Liver (tissue), 9 donors: Measurements from ENCODE around the gene GREM2. TPM values are rescaled to one million over a fixed set of nuclear protein-coding genes. Genes with fewer than 3 reads are reported as not detected.

Source experiments
- DNase-seq: peaks from one replicate; pipeline ENCODE4 v3.0.0-alpha.2; 2017; ENCODE audit warnings: low spot score
- H3K27ac ChIP-seq, 2 donors: one replicate each; pipeline ENCODE4 v1.7.0; 2013; ENCODE audit warnings: inconsistent platforms in 2 of 2, low read length in 2 of 2, control low read depth in 1 of 2, low read depth in 1 of 2, mild to moderate bottlenecking in 1 of 2
- H3K27me3 ChIP-seq, 4 donors: one replicate each; pipeline versions ENCODE4 v1.6.1 to v1.7.0; 2013; ENCODE audit warnings: low read length in 3 of 4, inconsistent platforms in 1 of 4, mild to moderate bottlenecking in 1 of 4, moderate library complexity in 1 of 4; ENCODE audit not compliant: control insufficient read depth in 4 of 4, insufficient read depth in 4 of 4
- H3K36me3 ChIP-seq, 4 donors: one replicate each; pipeline versions ENCODE4 v1.6.1 to v1.7.0; 2013; ENCODE audit warnings: low read length in 3 of 4, mild to moderate bottlenecking in 3 of 4, low read depth in 1 of 4, moderate library complexity in 1 of 4; ENCODE audit not compliant: control insufficient read depth in 4 of 4, insufficient read depth in 3 of 4
- H3K4me1 ChIP-seq, 4 donors: one replicate each; pipeline versions ENCODE4 v1.6.1 to v1.7.0; 2013; ENCODE audit warnings: low read length in 3 of 4, mild to moderate bottlenecking in 3 of 4, moderate library complexity in 1 of 4; ENCODE audit not compliant: control insufficient read depth in 4 of 4, insufficient read depth in 4 of 4
- H3K4me3 ChIP-seq, 3 donors: one replicate each; pipeline versions ENCODE4 v1.6.1 to v1.7.0; 2013; ENCODE audit warnings: low read length in 3 of 3, control low read depth in 1 of 3, low read depth in 1 of 3, mild to moderate bottlenecking in 1 of 3
- H3K9ac ChIP-seq, 2 donors: one replicate each; pipeline ENCODE4 v1.7.0; 2013; ENCODE audit warnings: low read length in 2 of 2, mild to moderate bottlenecking in 2 of 2, moderate library complexity in 2 of 2, control low read depth in 1 of 2, low read depth in 1 of 2
- H3K9me3 ChIP-seq, 4 donors: one replicate each; pipeline versions ENCODE4 v1.6.1 to v1.7.0; 2013; ENCODE audit warnings: low read length in 3 of 4; ENCODE audit not compliant: control insufficient read depth in 4 of 4
- ATF3 ChIP-seq: IDR thresholded peaks from 2 replicates; pipeline ENCODE4 v1.6.1; 2016; ENCODE audit warnings: antibody characterized with exemption
- CTCF ChIP-seq: fragments of 150-350 bp; IDR thresholded peaks from 2 replicates; pipeline ENCODE4 v1.5.1; 2017; ENCODE audit warnings: improper control_type of control experiment, low read depth, low read length; ENCODE audit not compliant: missing input control
- EGR1 ChIP-seq, 2 donors: IDR thresholded peaks; 2 replicates each; pipeline ENCODE4 v1.6.1; 2016 to 2018; ENCODE audit warnings: antibody characterized with exemption in 2 of 2, low read depth in 2 of 2
- FOXA1 ChIP-seq: IDR thresholded peaks from 2 replicates; pipeline ENCODE4 v1.6.1; 2016; ENCODE audit warnings: antibody characterized with exemption
- FOXA2 ChIP-seq: IDR thresholded peaks from 2 replicates; pipeline ENCODE4 v1.6.1; 2016; ENCODE audit warnings: antibody characterized with exemption
- GABPA ChIP-seq, 2 donors: IDR thresholded peaks in 1 of 2; conservative IDR thresholded peaks in 1 of 2; 2 replicates each; pipeline ENCODE4 v1.6.1; 2016; ENCODE audit warnings: antibody characterized with exemption in 2 of 2, mild to moderate bottlenecking in 1 of 2, moderate library complexity in 1 of 2
- HNF4A ChIP-seq, 2 donors: conservative IDR thresholded peaks; 2 replicates each; pipeline ENCODE4 v1.6.1; 2016; ENCODE audit warnings: antibody characterized with exemption in 2 of 2, mild to moderate bottlenecking in 2 of 2
- HNF4G ChIP-seq: IDR thresholded peaks from 2 replicates; pipeline ENCODE4 v1.6.1; 2016; ENCODE audit warnings: antibody characterized with exemption
- JUND ChIP-seq, 2 donors: IDR thresholded peaks; 2 replicates each; pipeline ENCODE4 v1.6.1; 2016; ENCODE audit warnings: antibody characterized with exemption in 2 of 2
- MAX ChIP-seq: IDR thresholded peaks from 2 replicates; pipeline ENCODE4 v1.6.1; 2016; ENCODE audit warnings: antibody characterized with exemption
- NR2F2 ChIP-seq: IDR thresholded peaks from 2 replicates; pipeline ENCODE4 v1.6.1; 2016; ENCODE audit warnings: antibody characterized with exemption
- RAD21 ChIP-seq, 2 donors: IDR thresholded peaks; 2 replicates each; pipeline ENCODE4 v1.6.1; 2016; ENCODE audit warnings: antibody characterized with exemption in 2 of 2, mild to moderate bottlenecking in 2 of 2
- REST ChIP-seq: IDR thresholded peaks from 2 replicates; pipeline ENCODE4 v1.6.1; 2016; ENCODE audit warnings: antibody characterized with exemption, mild to moderate bottlenecking
- RXRA ChIP-seq, 2 donors: IDR thresholded peaks; 2 replicates each; pipeline ENCODE4 v1.6.1; 2017 to 2018; ENCODE audit warnings: antibody characterized with exemption in 2 of 2, mild to moderate bottlenecking in 1 of 2
- SP1 ChIP-seq: IDR thresholded peaks from 2 replicates; pipeline ENCODE4 v1.6.1; 2018; ENCODE audit warnings: antibody characterized with exemption, mild to moderate bottlenecking
- TAF1 ChIP-seq: conservative IDR thresholded peaks from 2 replicates; pipeline ENCODE4 v1.6.1; 2016; ENCODE audit warnings: antibody characterized with exemption, mild to moderate bottlenecking
- YY1 ChIP-seq: IDR thresholded peaks from 2 replicates; pipeline ENCODE4 v1.6.1; 2016; ENCODE audit warnings: antibody characterized with exemption, mild to moderate bottlenecking
- ZBTB33 ChIP-seq: IDR thresholded peaks from 2 replicates; pipeline ENCODE4 v1.6.1; 2016; ENCODE audit warnings: antibody characterized with exemption
- WGBS: extraction: QIAGEN DNeasy Blood & Tissue Kit; methylation state at CpG from one replicate; pipeline ENCODE4 v1.1.7; 2013; 5-methylcytosine and 5-hydroxymethylcytosine counted together
- polyA plus RNA-seq, 2 donors: library from polyadenylated mRNA; stranded (reverse) in 1 of 2; unstranded in 1 of 2; fragments of 200-250 nt in 1 of 2; fragments of >200 nt in 1 of 2; fragmentation: Nextera tagmentation in 1 of 2; extraction: Ambion mirVana in 1 of 2; gene quantifications; one replicate each; pipeline versions ENCODE4 v1.2.1 to v1.2.3, GENCODE V29; 2013 to 2015
- total RNA-seq, 2 donors: library from RNA; depleted of rRNA; stranded (reverse); fragments of >200 nt; gene quantifications; one replicate each; pipeline ENCODE4 v1.2.3, GENCODE V29; 2014
- donor health status: healthy.
- donor health status: healthy.
- donor health status: healthy.
- donor health status: healthy.
- donor health status: healthy.

Gene GREM2
- total RNA-seq (1 to 10 TPM in 1 of 2 donors, under 1 TPM in 1; 0.19 to 4.0 TPM), polyA plus RNA-seq (10 to 100 TPM in 1 of 2 donors, 1 to 10 TPM in 1; 4.5 to 19.5 TPM)

GRCh38 chr1:240611619-240612480, at the start of gene GREM2:
TSS of gene GREM2 (minus strand) at chr1:240612155. CDS start at chr1:240493475, 118,680 bp downstream.
- H3K4me1 ChIP-seq = peaks cover 0 to 37% (median 23%) of the 10 kb centered on the region in 4 donors
- DNase-seq = peak; percentile 53
- H3K27me3 ChIP-seq = no peaks in the 10 kb centered on the region
- 1% methylated on average over 40 of the region's 40 CpGs for WGBS
- no peaks in the 10 kb centered on the region for H3K36me3 ChIP-seq
- peak within 1 kb of the TSS; percentile 55 to 94 (median 90) for H3K4me3 ChIP-seq
- H3K27ac ChIP-seq = peak within 1 kb of the TSS; percentile 97 to 98
- TF ChIP-seq YY1 (peak; percentile 13), TAF1 (peak; percentile 87), RAD21 (IDR thresholded peaks at IDR 0.05) (peak in 1 of 2 donors; percentile 4), NR2F2 (no peak), HNF4G (no peak), REST (peak; percentile 53), RXRA (IDR thresholded peaks at IDR 0.05) (peak; percentile 10 to 52), SP1 (no peak), EGR1 (IDR thresholded peaks at IDR 0.05; ENCODE audit: low read depth in 2 of 2) (peak; percentile 90 to 97)
- H3K9me3 ChIP-seq = no peaks in the 10 kb centered on the region
- peak within 1 kb of the TSS; percentile 87 to 98 for H3K9ac ChIP-seq

GRCh38 chr1:240658312-240658960, 46.5 kb upstream of the GREM2 start:
- no peak overlapping the region for H3K4me3 ChIP-seq
- H3K4me1 ChIP-seq = no peaks in the 10 kb centered on the region
- no peaks in the 10 kb centered on the region for H3K27me3 ChIP-seq
- 82% methylated on average over 12 of the region's 12 CpGs for WGBS
- no peak overlapping the region for H3K9ac ChIP-seq
- TF ChIP-seq HNF4A (conservative IDR thresholded peaks at IDR 0.05) (no peak), RXRA (IDR thresholded peaks at IDR 0.05) (no peak), HNF4G (no peak), TAF1 (no peak), NR2F2 (no peak), ZBTB33 (no peak), EGR1 (IDR thresholded peaks at IDR 0.05; ENCODE audit: low read depth in 2 of 2) (no peak), CTCF (no peak), SP1 (no peak), YY1 (no peak), GABPA (IDR thresholded peaks at IDR 0.05 in 1 of 2, conservative IDR thresholded peaks at IDR 0.05 in 1 of 2) (no peak), MAX (no peak), FOXA1 (no peak), JUND (IDR thresholded peaks at IDR 0.05) (no peak), FOXA2 (no peak), RAD21 (IDR thresholded peaks at IDR 0.05) (no peak), REST (no peak), ATF3 (no peak)
- no peak for DNase-seq
- H3K36me3 ChIP-seq = no peaks in the 10 kb centered on the region
- H3K9me3 ChIP-seq = no peaks in the 10 kb centered on the region
- no peak overlapping the region for H3K27ac ChIP-seq
